Activated gamma-delta T cell treated with anti-CD3 and anti-CD28 coated beads, Interleukin-2, amount 50 U/mL, for 16 hours (primary cell): ENCODE data around the gene UFD1.

ENCODE experiments used
- DNase-seq: peaks from one replicate; pipeline ENCODE4 v3.0.0-alpha.2; 2020; ENCODE audit warnings: low read depth

The UFD1 gene, protein sequence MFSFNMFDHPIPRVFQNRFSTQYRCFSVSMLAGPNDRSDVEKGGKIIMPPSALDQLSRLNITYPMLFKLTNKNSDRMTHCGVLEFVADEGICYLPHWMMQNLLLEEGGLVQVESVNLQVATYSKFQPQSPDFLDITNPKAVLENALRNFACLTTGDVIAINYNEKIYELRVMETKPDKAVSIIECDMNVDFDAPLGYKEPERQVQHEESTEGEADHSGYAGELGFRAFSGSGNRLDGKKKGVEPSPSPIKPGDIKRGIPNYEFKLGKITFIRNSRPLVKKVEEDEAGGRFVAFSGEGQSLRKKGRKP

DNA sequence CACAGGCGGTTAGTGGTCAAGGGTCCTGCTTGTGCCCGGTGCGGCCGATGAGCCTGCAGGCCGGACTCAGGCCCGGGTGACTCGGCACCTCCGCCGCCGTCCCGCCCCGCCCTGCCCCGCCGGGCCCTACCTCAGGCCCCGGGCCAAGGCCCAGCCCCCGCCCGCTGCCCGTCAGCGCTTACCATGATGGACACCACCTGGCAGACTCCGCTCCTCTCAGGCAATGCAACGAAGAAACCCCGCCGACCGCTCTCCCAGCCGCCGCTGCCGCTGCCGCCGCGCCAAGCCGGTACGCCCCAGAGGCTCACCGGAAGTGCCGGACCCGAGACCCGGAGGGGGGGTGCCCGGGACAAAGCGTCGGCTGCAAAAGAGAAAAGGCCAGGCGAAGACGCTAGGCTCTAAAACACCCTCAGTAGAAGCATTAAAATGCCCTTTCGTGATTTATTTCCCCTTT, at the start of gene UFD1:
Gene UFD1 (minus strand): TSS at position 293 of the 454 bp plus-strand sequence. CDS start 108 bp downstream, at position 185.
- DNase-seq: peak; percentile 66

DNA sequence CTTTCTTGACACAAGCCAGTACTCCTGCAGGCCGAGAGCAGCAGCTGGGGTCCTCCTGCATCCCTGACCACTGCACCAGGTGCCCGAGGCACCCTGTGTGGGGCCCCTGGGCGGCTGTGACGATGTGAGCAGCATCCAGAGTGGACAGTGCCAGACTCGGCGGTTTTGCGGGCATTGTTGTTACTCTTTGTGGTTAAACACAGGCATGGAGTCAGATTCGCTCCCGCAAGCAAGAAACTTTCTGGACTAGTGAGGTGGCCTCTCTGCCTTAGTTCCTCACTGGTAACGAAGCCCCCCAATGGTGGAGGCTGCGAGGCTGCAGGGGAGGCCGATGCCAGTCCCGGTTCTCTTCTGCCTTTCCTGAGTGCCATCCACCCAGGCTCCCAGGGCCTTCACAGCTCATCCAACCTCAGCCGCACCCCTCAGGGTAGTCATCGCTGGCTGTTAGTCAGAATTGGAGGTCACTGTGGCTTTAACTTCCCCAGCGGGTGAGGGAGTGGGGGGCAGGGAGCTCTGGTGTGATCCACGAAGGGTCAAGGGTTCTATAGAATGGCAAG, 48.9 kb upstream of the UFD1 start:
- DNase-seq: no peak

DNA sequence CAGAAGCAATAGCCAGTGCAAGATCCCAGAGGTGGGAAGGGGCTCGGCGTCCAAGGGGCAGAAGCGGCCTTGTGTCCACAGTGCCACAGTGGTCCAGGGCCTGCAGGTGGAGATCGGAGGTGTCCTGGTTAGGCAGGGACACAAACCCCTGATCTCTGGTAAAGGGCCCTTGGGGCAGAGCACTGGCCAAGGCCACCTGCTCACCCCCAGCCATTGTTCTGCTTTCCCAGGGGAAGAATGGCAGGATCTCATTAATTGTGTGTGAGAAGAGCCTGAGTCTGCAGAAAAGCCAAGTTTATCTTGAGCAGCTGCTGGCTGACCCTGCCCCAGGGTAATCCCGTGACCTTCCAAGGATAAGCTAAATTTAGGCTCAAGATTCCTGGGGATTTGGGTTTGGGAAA, 48.3 kb upstream of the UFD1 start:
- DNase-seq: no peak

DNA sequence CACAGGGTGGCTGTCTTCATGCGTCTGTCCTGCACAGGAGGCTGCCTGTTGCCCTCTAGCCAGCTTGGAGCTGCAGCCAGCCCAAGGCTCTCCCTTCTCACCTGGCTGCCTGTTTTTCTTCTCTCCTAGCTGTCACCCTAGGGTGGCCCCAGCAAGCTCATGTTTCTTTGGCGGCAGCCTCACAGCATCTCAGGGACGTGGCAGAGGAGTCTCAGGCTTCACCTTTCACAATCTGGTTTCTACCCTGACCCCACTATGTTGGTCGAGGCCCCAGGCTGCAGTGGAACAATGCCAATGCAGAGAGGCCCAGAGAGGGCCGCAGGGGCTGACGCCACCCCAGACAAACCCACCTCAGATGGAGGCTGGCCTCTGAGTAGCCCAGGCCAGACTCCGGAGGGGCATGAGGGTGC, 47.7 kb upstream of the UFD1 start:
- DNase-seq: no peak

DNA sequence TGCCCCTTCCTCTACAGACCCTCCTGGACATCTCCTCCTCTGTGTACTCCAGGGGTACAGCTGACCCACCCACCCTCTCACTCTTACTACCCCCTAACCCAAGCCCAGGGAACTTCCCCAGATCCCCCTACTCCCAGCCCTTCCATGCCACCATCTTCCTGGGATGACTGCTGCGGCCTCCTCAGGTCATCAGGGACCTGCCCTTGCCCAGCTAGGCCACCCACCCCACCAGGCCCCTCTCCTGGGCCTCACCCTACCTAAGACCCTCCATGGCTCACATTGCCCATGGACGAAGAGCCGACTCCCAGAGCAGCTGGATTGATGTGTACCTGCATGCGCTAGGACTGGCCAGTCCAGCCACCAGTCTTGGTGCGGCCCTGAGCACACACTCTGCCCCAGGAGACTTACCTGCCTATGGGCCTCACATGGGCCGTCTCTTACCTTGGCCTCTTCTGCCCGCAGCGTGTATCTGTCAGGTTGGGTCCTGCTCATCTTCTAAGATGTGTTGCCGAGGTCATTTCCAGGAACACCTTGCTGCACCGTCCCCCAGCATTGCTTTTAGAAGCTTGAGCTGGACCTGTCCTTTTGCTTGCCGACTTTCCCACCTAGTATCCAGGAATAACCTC, 47.2 kb upstream of the UFD1 start:
- no peak for DNase-seq

DNA sequence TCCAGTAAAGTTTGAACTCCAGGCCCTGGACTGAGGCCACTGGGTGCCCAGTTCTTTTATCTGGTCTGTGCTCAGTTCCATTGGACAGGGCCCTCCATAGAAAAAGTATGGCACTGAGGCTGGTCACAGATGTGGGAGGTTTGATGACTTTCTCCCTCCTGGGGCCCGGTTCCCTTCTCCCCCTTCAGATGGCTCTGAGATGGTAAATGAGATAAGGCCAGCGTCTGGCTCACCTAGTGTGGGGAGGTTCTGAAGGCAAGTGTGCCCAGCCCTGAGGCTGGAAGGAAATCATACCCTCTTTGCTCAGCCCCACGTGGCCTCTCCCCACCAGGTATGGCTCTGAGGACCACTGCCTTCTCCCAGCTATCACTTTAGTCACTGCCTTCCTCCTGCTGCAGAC, 46.7 kb upstream of the UFD1 start:
- DNase-seq: no peak

DNA sequence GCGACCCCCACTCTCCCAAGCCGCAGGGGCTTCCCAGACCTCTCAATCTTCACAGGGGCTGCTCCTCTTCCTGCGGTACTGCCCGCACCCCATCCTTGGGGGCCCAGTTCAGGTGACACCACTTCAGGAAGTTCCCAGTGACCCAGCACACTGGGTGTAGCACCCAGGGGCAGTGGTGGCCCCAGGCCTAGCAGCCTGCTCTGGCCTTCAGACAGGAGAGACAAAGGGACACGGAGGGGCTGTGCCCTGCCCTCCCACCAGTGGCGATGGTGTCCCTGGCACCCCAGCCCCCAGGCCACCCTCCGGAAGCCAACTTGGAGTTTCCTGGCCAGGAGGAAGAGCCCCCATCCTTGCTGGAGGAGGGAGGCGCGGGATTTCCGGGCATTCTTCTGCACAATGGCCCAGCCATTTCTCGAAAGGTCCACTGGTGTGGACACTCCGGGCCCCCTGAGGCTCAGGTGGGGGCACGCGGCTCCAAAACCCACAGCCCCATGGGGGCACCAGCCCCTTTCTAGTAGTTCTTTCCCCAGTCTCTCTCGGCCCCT, 46.2 kb upstream of the UFD1 start:
- DNase-seq: no peak

DNA sequence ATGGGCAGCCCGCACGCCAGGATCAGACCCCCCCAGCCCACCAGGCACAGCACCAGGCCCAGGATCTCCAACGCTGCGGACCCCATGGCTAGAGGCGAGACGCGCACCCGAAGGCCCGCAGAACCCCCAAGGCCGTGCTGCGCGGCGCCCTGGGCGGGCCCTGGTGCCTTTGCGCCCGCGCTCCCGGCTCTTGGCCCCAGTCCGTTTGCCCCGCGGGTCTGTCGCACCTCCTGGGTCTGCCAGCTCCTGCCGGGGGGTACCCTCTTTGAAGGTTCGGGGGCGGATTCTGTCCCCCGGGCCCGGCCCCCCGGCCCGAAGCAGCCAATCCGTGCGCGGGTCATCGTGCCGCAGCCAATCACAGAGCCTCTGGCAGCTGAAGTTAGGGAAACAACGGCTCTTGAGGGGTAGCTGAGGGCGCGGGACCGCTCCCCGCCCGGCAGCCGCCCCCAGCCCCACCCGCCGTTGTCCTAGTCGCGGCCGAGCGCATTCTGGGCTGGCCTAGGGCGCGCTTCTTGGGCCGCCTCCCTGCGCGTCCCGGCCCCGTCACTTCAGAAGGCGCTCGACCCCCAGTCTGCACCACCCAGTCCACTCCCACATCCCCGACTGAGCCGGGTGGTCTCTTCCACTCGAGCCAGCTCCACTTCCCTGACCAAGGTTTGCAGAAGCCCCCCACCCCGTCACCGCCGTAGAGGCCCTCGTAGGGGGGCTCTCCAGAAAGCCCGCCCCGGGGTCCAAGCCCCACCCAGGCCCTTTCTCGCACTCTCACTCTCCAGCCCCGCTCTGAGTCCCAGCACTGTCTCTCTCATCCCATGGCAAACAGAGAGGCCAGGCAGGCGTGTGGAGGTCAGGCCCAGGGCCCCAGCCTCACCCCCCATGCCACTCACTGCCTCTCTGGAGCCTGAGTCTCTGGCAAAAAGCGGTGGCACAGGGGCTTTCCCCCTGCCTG, 45.5 kb upstream of the UFD1 start, which contains the start of gene CLDN5:
Gene CLDN5 (minus strand): TSS at position 241 of the 946 bp plus-strand sequence. CDS start 155 bp downstream, at position 86.
- no peak for DNase-seq

DNA sequence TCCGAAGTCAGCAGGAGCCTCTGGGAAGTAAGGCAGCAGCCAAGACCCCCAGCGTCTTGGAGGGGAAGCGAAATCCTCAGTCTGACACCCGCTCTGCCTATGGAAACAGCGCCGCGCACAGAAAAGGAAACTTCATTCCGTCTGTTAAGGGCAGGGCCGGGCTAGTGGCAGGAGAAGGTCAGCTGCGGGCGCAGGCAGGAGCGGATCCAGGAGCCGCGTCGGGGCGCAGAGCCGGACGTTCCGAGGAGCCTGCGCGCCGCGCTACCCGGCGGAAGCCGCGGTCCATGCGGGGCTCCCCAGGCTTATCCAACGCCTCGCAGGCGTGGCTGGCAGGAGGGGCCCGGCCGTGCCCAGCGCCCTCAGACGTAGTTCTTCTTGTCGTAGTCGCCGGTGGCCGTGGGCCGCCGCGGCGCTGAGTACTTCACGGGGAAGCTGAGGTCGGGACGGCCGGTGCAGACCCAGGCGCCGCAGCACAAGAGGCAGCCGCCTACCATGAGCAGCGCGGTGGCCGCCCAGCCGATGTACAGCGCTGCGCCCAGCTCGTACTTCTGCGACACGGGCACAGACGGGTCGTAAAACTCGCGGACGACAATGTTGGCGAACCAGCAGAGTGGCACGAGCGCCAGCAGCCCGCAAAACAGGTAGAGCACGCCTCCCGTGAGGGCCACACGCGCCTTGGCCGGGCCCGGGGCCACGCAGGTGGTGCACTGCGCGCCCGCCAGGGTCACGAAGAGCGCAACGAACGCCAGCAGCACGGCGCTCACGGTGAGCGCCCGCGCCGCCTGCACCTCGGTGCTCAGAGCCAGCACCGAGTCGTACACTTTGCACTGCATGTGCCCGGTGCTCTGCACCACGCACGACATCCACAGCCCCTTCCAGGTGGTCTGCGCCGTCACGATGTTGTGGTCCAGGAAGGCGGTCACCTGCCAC, 44.5 kb upstream of the UFD1 start:
- no peak for DNase-seq

DNA sequence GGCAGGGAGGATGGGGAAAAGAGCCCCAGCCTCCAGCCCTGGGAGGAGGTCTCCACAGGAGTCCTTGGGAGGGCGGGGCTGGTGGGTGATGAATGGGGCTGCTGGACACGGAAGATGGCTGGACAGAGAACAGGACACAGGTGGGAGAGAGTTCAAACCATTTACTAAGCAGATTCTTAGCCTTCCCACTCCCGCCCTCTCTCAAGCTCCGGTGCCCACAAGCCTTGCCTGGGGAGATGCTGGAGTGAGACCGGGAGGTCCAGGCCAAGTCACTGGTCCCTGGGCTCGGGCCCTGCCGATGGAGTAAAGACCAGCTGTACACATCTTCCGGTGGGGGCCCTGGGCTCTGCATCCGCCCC, 43.9 kb upstream of the UFD1 start:
- DNase-seq: no peak

DNA sequence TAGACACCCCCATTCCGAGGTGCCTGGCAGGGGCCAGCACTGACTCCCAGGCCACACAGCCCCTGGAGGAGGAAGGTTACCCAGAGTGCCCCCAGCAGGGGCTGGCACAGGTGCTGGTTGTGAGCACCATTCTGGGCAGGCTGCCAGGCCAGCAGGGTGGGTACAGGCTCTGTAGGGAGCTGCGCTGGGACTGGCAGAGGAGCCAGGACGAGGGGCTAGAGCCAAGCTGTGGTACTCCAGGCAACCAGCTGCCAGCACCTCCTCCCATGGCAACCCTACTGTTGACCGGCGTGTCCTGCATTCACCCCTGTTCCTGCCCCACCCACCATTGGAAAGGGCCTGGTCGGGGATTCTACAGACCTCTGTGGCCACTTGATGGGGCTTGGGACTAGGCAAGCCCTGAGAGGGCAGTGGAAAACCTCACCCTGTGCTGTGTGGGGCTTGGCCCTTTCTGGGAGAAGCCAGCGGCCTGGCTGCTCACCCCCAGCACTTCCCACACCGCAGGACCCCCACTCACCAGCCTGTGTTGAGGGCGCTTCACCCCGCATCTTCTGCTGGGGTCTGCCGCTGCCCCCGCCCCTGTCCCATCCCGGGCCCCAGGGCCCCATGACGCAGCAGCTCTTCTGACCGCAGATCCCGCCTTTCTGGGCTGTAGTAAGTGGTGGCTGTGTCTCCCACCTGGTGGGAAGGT, 43.3 kb upstream of the UFD1 start:
- DNase-seq: no peak

DNA sequence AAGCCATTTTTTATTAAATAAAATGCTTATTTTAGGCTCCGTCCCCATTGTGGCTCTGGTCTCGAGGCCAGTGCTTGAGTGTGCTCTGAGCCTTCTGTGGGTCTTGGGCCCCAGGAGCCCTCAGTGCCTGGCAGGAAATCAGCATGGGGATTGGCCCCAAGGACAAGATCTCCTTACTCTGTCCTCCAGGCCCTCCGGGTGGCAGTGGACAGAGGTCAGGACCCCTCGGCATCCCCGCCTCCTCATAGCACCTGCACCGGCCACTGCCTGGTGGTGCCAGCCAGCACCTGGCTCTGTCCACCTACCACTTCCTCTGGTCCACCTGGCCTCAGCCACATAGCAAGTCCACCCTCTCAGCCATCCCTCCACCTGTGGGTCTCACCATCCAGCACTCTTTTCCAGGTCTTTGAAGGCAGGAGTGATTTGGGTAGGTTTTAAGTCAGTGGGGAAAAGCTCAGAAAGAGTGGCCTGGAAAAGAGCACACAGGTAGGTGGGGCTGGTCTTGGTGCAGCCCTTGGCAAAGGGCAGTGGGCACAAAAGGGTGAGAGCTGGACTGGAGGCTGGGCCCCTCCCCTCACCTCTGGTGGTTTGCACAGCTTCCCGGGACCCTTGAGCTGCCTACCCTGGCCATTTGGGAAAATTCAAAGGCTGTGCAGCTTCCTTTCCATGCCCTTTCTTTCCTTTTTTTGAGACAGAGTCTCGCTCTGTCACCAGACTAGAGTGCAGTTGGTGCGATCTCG, 41.7 kb upstream of the UFD1 start:
- DNase-seq: no peak

DNA sequence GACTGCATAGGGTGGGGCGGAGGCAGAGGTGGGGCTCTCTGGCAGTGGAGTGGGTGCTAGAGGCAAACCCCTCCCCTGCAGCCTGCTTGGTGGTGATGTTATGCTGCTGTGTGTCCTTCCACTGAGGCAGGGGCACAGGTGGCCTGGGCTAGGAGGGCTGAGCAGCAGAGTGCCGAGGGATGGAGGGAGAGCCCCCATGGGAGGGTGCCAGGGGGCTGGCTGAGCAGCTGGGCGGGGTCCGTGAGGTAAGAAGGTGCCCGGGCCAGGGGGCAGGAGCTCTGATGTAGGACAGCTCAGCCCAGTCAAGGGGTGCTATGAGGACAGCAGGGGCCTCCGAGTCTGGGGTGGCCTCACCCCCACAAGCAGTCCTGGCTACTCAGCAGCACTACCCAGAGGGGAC, 41.0 kb upstream of the UFD1 start:
- DNase-seq: no peak

DNA sequence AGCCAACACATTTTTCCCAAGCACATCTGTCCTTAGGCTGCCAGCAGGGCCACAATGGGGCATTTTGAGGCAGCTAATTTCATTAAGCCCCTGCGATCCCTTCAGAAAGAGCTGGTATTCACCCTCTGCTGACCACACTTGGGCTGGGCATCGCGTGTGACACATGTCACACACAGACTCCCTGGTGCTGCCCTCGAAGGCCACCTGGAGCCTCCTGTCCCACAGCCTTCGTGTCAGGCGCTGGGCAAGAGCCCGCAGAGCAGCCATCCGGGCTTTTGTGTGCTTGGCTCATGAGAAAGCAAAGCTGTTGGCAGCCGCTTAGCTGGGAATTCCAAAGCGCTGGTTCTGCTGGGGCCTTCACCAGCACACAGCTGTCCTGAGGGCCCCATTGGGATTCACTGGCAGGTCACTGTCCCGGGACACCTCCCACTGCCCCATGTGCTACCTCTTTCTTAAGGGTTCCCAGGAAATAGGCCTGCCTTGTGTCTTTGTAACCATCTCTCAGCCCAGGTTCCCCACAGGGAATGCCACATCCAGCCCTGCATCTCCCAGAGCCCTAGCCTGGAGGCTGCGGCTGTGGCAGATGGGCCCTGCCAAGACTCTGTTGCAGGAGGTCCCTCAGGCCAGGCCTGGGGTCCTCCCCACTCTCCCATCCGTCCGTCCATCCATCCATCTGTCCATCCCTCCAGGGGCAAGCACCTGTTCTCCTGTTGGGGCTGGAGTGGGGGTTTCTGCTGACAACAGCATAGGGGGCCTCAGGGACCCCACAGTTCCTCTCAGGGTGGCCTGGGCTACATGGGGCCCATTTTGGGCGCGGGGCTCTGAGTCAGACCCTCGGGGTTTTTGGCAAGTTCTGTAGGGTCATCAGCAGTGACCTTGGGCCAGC, 40.3 kb upstream of the UFD1 start:
- no peak for DNase-seq

DNA sequence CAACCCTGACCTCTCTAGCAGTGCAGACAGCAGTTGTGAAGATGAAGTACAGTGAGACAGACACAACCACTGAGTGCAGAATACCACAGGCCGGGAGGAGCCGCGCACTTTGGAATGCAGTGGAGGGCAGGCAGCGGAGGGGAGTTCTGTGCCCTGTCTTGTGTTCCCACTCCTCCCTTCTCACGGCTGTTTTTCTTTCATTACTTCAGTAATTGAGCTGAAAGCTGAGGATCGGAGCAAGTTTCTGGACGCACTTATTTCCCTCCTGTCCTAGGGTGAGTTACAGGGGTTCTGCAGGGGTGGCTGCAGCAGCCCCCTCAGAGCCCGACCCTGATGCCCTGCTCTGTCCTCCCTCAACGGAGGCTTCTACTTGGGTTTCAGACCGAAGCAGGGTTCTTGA, 39.6 kb upstream of the UFD1 start:
- no peak for DNase-seq

DNA sequence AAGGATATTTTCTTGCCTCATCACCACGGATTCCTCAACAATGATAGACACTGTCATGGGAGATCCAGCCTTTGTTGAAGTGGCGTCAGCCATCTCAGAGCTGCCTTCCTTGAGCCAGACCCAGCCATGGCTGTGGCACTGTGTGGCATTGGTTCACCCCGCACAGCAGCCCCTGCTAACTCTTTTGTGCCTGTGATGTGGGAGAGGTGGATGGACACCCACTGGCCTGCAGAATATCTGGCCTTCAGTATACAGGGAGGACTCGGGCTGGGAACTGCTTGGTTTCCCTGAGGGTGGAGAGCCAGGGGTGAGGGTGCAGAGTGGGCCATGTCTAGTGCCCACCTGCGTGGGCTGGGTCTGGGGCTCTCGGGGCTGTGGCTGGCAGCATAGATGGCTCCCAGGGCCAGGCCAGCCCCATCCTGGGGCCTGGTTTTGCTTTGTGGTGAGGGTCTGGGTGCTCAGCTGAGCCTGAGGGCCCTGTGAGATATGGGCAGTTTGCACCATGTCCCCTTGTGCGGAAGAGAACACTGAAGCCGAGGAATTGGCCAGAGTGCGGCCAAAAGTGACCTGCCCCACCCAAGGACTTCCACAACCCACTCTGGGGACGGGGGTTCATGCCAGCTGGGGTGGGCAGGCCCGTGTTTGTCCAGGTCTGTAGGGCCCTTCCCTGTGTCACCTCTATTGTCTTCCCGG, 39.1 kb upstream of the UFD1 start:
- DNase-seq: no peak

DNA sequence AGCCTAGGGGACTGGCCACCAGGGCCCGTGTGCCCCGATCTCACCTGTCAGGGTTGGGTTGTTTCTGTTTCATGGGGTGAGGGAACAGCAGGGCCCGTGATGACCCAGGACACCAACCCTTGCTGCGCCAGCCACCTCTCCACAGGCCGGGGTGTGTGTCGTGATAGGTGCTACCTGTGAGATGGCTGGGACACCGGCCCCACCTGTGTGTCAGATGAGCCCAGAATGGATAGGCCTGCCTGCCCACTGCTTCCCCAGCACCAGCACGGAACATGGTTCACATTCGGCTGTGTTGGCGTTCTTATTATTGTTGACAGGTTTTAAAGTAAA, 38.1 kb upstream of the UFD1 start:
- DNase-seq: no peak
